ENCODE results near the gene SSBP3. TPM values are rescaled to one million over a fixed set of nuclear protein-coding genes. Genes with fewer than 3 reads are reported as not detected.

SSBP3 gene
- total RNA-seq, 1 experiment from 2014 or later = 37.5 TPM

DNA sequence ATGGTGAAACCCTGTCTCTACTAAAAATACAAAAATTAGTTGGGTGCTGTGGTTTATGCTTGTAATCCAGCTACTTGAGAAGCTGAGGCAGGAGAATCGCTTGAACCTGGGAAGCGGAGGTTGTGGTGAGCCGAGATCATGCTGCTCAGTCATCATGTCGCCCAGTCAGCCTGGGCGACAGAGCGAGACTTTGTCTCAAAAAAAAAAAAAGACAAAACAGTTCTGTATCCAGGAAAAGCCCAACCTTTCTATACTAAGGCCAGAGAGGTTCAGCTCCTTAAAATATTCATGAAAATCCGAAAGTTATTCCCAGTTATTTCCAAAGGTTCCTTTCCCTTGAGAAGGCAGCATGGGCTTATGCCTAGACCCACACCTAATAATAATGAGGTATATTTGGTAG, 202.0 kb downstream of the SSBP3 start:
- intact Hi-C loops (cut with micrococcal nuclease) = loop anchor here (5.0 to 10.0 kb wide), 2 partner anchors 201 to 283 kb away; partner anchors contain the start of gene SSBP3
- H3K79me2 ChIP-seq (ENCODE audit: insufficient read depth, low read length) = peaks cover 61% of the 10 kb centered on the region
- ChIA-PET CTCF (interaction anchor here (2.0 kb wide), 1 partner anchor 23 kb away, joined by 4 read pairs; no protein-coding TSS in a partner anchor), POLR2A (no interaction called here), RAD21 (ENCODE audit: low non-redundant PET in 1 of 2, low total read pairs in 2 of 2, uncharacterized antibody in 2 of 2, unreplicated experiment in 2 of 2) (no interaction called here)
- no peak for DNase-seq (ENCODE audit: low read depth, low spot score)
- no peak overlapping the region for H3K4me3 ChIP-seq (replicated peaks in 1 of 2; ENCODE audit: low read depth in 1 of 2, low read length in 2 of 2)
- ATAC-seq = no peak
- no peaks in the 10 kb centered on the region for H3K9me2 ChIP-seq (ENCODE audit: insufficient read depth)
- no peaks in the 10 kb centered on the region for H3K27me3 ChIP-seq (ENCODE audit: insufficient read depth, low read length)
- no TSS peak for BruUV-seq (replicated peaks)
- peaks cover 7 to 12% of the 10 kb centered on the region in 2 experiments; a peak in 3 of 4 replicates for H3K4me1 ChIP-seq (ENCODE audit: control insufficient read depth in 1 of 2, insufficient read depth in 2 of 2, low read length in 2 of 2)
- H2AFZ ChIP-seq (ENCODE audit: low read depth, low read length, poor library complexity, severe bottlenecking) = no peak overlapping the region
- no peaks in the 10 kb centered on the region for H3K9me3 ChIP-seq (ENCODE audit: control insufficient read depth in 1 of 2, insufficient read depth in 1 of 2, low read depth in 1 of 2, low read length in 2 of 2)
- no peak overlapping the region for H3K27ac ChIP-seq (ENCODE audit: low read depth, low read length)
- no peak overlapping the region for H3K9ac ChIP-seq (ENCODE audit: low read length)
- no peaks in the 10 kb centered on the region for H4K20me1 ChIP-seq (ENCODE audit: insufficient read depth)
- no peak overlapping the region for H3K4me2 ChIP-seq (ENCODE audit: low read length)
- H3K36me3 ChIP-seq (ENCODE audit: control insufficient read depth in 1 of 2, insufficient read depth in 2 of 2, low read length in 2 of 2) = peaks cover 35 to 37% of the 10 kb centered on the region in 2 experiments
- TF ChIP-seq TCF7L2 (IDR thresholded peaks at IDR 0.05; ENCODE audit: borderline replicate concordance, extremely low read depth, insufficient read depth, insufficient read length) (no peak), FOSL1 (IDR thresholded peaks at IDR 0.05; ENCODE audit: low read depth) (no peak), CBX3 (IDR thresholded peaks at IDR 0.05; ENCODE audit: low read depth) (no peak), RAD21 (IDR thresholded peaks at IDR 0.05; ENCODE audit: low read depth) (no peak)

- ATAC-seq (peak; percentile 13; the same call in 1 of the 2 replicates), DNase-seq (ENCODE audit: low read depth, low spot score) (no peak)
- peak overlapping the region; percentile 81 to 89 for H3K4me3 ChIP-seq (replicated peaks in 1 of 2; ENCODE audit: low read depth in 1 of 2, low read length in 2 of 2)
- ChIA-PET CTCF (interaction anchor here (0.7 to 2.1 kb wide), 3 partner anchors 19 to 289 kb away, joined by 3 to 8 read pairs (median 5); no protein-coding TSS in a partner anchor), RAD21 (ENCODE audit: low non-redundant PET in 1 of 2, low total read pairs in 2 of 2, uncharacterized antibody in 2 of 2, unreplicated experiment in 2 of 2) (interaction anchor here (0.5 to 0.7 kb wide), 2 partner anchors 203 to 515 kb away, joined by 3 to 4 read pairs; no protein-coding TSS in a partner anchor), POLR2A (interaction anchor here (0.7 to 1.3 kb wide), 5 partner anchors 18 to 299 kb away, joined by 3 to 8 read pairs (median 3); no protein-coding TSS in a partner anchor)
- peaks cover 52% of the 10 kb centered on the region for H3K79me2 ChIP-seq (ENCODE audit: insufficient read depth, low read length)
- H3K9me3 ChIP-seq (ENCODE audit: control insufficient read depth in 1 of 2, insufficient read depth in 1 of 2, low read depth in 1 of 2, low read length in 2 of 2) = no peaks in the 10 kb centered on the region
- peaks cover 15 to 16% of the 10 kb centered on the region in 2 experiments; a peak in 3 of 4 replicates for H3K36me3 ChIP-seq (ENCODE audit: control insufficient read depth in 1 of 2, insufficient read depth in 2 of 2, low read length in 2 of 2)
- H4K20me1 ChIP-seq (ENCODE audit: insufficient read depth) = no peaks in the 10 kb centered on the region
- H3K27ac ChIP-seq (ENCODE audit: low read depth, low read length) = peak overlapping the region; percentile 62
- BruUV-seq (replicated peaks) = TSS peak; percentile 71
- H3K9me2 ChIP-seq (ENCODE audit: insufficient read depth) = no peaks in the 10 kb centered on the region
- H3K4me1 ChIP-seq (ENCODE audit: control insufficient read depth in 1 of 2, insufficient read depth in 2 of 2, low read length in 2 of 2) = peaks cover 11 to 17% of the 10 kb centered on the region in 2 experiments
- TF ChIP-seq YY1 (IDR thresholded peaks at IDR 0.05; ENCODE audit: extremely low read depth, insufficient replicate concordance, low read depth, low read length) (no peak), POLR2AphosphoS5 (IDR thresholded peaks at IDR 0.05; ENCODE audit: low read depth, low read length) (no peak), ZNF274 (IDR thresholded peaks at IDR 0.05; ENCODE audit: low read depth, low read length) (no peak), ZFX (IDR thresholded peaks at IDR 0.05) (peak; percentile 60), POLR2A (IDR thresholded peaks at IDR 0.05; ENCODE audit: borderline replicate concordance, extremely low read depth, insufficient read depth, insufficient read length) (no peak), RAD21 (IDR thresholded peaks at IDR 0.05; ENCODE audit: low read depth) (no peak)
- TF ChIP-seq, protein P1, sequence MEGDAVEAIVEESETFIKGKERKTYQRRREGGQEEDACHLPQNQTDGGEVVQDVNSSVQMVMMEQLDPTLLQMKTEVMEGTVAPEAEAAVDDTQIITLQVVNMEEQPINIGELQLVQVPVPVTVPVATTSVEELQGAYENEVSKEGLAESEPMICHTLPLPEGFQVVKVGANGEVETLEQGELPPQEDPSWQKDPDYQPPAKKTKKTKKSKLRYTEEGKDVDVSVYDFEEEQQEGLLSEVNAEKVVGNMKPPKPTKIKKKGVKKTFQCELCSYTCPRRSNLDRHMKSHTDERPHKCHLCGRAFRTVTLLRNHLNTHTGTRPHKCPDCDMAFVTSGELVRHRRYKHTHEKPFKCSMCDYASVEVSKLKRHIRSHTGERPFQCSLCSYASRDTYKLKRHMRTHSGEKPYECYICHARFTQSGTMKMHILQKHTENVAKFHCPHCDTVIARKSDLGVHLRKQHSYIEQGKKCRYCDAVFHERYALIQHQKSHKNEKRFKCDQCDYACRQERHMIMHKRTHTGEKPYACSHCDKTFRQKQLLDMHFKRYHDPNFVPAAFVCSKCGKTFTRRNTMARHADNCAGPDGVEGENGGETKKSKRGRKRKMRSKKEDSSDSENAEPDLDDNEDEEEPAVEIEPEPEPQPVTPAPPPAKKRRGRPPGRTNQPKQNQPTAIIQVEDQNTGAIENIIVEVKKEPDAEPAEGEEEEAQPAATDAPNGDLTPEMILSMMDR (IDR thresholded peaks at IDR 0.05 in 2 of 3, conservative IDR thresholded peaks at IDR 0.05 in 1 of 3; ENCODE audit: borderline replicate concordance in 1 of 3, insufficient read depth in 1 of 3, low read depth in 2 of 3, low read length in 2 of 3) = no peak
- TF ChIP-seq, protein P2, sequence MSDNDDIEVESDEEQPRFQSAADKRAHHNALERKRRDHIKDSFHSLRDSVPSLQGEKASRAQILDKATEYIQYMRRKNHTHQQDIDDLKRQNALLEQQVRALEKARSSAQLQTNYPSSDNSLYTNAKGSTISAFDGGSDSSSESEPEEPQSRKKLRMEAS (IDR thresholded peaks at IDR 0.05) = no peak
- peak overlapping the region; percentile 97 for H3K4me2 ChIP-seq (ENCODE audit: low read length)
- intact Hi-C loops (cut with micrococcal nuclease) = loop anchor here (5.0 to 10.0 kb wide), 2 partner anchors 204 to 287 kb away; partner anchors contain the start of gene SSBP3
- no peaks in the 10 kb centered on the region for H3K27me3 ChIP-seq (ENCODE audit: insufficient read depth, low read length)
- no peak overlapping the region for H2AFZ ChIP-seq (ENCODE audit: low read depth, low read length, poor library complexity, severe bottlenecking)
- peak overlapping the region; percentile 90 for H3K9ac ChIP-seq (ENCODE audit: low read length)
Observed at GRCh38 chr1:54200519-54200997, 205.6 kb downstream of the SSBP3 start.
